Caco-2 (cell line): ENCODE measurements around the gene WRAP73. TPM values are rescaled to one million over a fixed set of nuclear protein-coding genes. Genes with fewer than 3 reads are reported as not detected.
"Not testable (repeated sequence)": the region's sequence is repeated elsewhere in the genome, so short reads cannot be mapped to it uniquely, and the experiment has no call there.

ENCODE experiments used
- BruUV-seq: library from RNA; stranded (reverse); fragments of 400-500 nt; replicated peaks from 2 replicates; lab custom pipeline; 2021; lab: Mats Ljungman, UMichigan
- CTCF ChIA-PET: fragments of 300-600 bp; sonication (Branson Sonifier 250); formaldehyde crosslinking; loops from one replicate; lab custom pipeline; 2022; ENCODE audit warnings: antibody characterized with exemption; lab: Charles Lee
- POLR2A ChIA-PET: fragments of 300-600 bp; sonication (Branson Sonifier 250); formaldehyde crosslinking; loops from one replicate; lab custom pipeline; 2022; ENCODE audit warnings: antibody characterized with exemption; lab: Charles Lee
- DNase-seq, 2 experiments: peaks; one replicate each; pipeline versions ENCODE4 v3.0.0 to v3.0.0-alpha.2; 2020 to 2022
- H3K27me3 ChIP-seq: replicated peaks from 2 replicates; pipeline ENCODE4 v1.6.0; 2011; ENCODE audit warnings: low read length; ENCODE audit not compliant: control insufficient read depth, insufficient read depth
- H3K36me3 ChIP-seq: 2 replicates; pipeline ENCODE4 v1.5.1; 2011; ENCODE audit warnings: low read length; ENCODE audit not compliant: control insufficient read depth, insufficient read depth
- H3K4me1 ChIP-seq: fragments of 250-450 bp; sonication (Bioruptor Pico); 2 replicates; pipeline ENCODE4 v1.5.1; 2020; ENCODE audit warnings: mild to moderate bottlenecking
- H3K4me3 ChIP-seq: 2 replicates; pipeline ENCODE4 v1.5.1; 2011; ENCODE audit warnings: low read depth, mild to moderate bottlenecking, control low read depth, low read length
- H3K9me3 ChIP-seq: fragments of 250-450 bp; sonication (Bioruptor Pico); 2 replicates; pipeline ENCODE4 v1.5.1; 2020; ENCODE audit warnings: mild to moderate bottlenecking, moderate library complexity
- H3K27ac Mint-ChIP-seq: one replicate; pipeline ENCODE4 v1.8.0; 2022; ENCODE audit warnings: mixed read lengths; ENCODE audit not compliant: unreplicated experiment
- H3K27me3 Mint-ChIP-seq: one replicate; pipeline ENCODE4 v1.8.0; 2022; ENCODE audit warnings: mixed read lengths; ENCODE audit not compliant: insufficient read depth, unreplicated experiment
- H3K36me3 Mint-ChIP-seq: one replicate; pipeline ENCODE4 v1.8.0; 2022; ENCODE audit warnings: mild to moderate bottlenecking, mixed read lengths; ENCODE audit not compliant: insufficient read depth, unreplicated experiment
- H3K4me1 Mint-ChIP-seq: one replicate; pipeline ENCODE4 v1.8.0; 2022; ENCODE audit warnings: low read depth, mixed read lengths; ENCODE audit not compliant: unreplicated experiment
- H3K4me3 Mint-ChIP-seq: one replicate; pipeline ENCODE4 v1.8.0; 2022; ENCODE audit warnings: mild to moderate bottlenecking, moderate library complexity, mixed read lengths; ENCODE audit not compliant: unreplicated experiment
- H3K9me3 Mint-ChIP-seq: one replicate; pipeline ENCODE4 v1.8.0; 2022; ENCODE audit warnings: mixed read lengths; ENCODE audit not compliant: unreplicated experiment
- intact Hi-C: fragments of 100-400 bp; cut with micrococcal nuclease; formaldehyde crosslinking; loops from one replicate; pipeline ENCODE4 v1.10.0; 2022; ENCODE audit not compliant: unreplicated experiment
- total RNA-seq: library from RNA; stranded (reverse); gene quantifications from 2 replicates; pipeline ENCODE4 v1.2.3, GENCODE V29; 2022
- TF ChIP-seq, protein P1 (sequence below), 2 experiments: fragments of 200-600 bp in 1 of 2; IDR thresholded peaks; 1 replicate in 1 of 2; 2 replicates in 1 of 2; pipeline versions ENCODE4 v1.5.1 to v1.8.0; 2011 to 2022; ENCODE audit warnings: antibody characterized with exemption in 1 of 2, control low read depth in 1 of 2, inconsistent platforms in 1 of 2, low read depth in 1 of 2, low read length in 1 of 2, mild to moderate bottlenecking in 1 of 2, moderate library complexity in 1 of 2; ENCODE audit not compliant: insufficient read depth in 1 of 2, severe bottlenecking in 1 of 2, unreplicated experiment in 1 of 2

The WRAP73 gene
- total RNA-seq, 1 experiment from 2014 or later = 31.6 TPM

GRCh38 chr1:3623441-3624199, 26.3 kb downstream of the WRAP73 start:
- Histone ChIP-seq H3K36me3 (peaks cover 3% of the 10 kb centered on the region; the same call in 1 of the 2 replicates), H3K27me3 (no peaks in the 10 kb centered on the region), H3K9me3 (no peaks in the 10 kb centered on the region), H3K4me1 (peaks cover 16% of the 10 kb centered on the region), H3K4me3 (peak overlapping the region; percentile 98)
- Mint-ChIP-seq H3K27me3 (no peaks in the 10 kb centered on the region), H3K9me3 (no peaks in the 10 kb centered on the region), H3K4me1 (peaks cover 14% of the 10 kb centered on the region), H3K27ac (no peak overlapping the region), H3K36me3 (peaks cover 28% of the 10 kb centered on the region), H3K4me3 (peak overlapping the region; percentile 85)
- TF ChIP-seq, protein P1, sequence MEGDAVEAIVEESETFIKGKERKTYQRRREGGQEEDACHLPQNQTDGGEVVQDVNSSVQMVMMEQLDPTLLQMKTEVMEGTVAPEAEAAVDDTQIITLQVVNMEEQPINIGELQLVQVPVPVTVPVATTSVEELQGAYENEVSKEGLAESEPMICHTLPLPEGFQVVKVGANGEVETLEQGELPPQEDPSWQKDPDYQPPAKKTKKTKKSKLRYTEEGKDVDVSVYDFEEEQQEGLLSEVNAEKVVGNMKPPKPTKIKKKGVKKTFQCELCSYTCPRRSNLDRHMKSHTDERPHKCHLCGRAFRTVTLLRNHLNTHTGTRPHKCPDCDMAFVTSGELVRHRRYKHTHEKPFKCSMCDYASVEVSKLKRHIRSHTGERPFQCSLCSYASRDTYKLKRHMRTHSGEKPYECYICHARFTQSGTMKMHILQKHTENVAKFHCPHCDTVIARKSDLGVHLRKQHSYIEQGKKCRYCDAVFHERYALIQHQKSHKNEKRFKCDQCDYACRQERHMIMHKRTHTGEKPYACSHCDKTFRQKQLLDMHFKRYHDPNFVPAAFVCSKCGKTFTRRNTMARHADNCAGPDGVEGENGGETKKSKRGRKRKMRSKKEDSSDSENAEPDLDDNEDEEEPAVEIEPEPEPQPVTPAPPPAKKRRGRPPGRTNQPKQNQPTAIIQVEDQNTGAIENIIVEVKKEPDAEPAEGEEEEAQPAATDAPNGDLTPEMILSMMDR (IDR thresholded peaks at IDR 0.05; ENCODE audit: insufficient read depth in 1 of 2, low read depth in 1 of 2, low read length in 1 of 2, severe bottlenecking in 1 of 2, unreplicated experiment in 1 of 2) = no peak
- no TSS peak for BruUV-seq
- POLR2A ChIA-PET = no interaction called here
- intact Hi-C loops = loop anchor here (5.0 kb wide), 1 partner anchor 99 kb away; no protein-coding TSS in a partner anchor
- CTCF ChIA-PET = interaction anchor here (0.9 to 2.1 kb wide), 5 partner anchors 35 to 170 kb away, joined by 3 to 5 read pairs (median 5); no protein-coding TSS in a partner anchor
- no peak for DNase-seq

DNA sequence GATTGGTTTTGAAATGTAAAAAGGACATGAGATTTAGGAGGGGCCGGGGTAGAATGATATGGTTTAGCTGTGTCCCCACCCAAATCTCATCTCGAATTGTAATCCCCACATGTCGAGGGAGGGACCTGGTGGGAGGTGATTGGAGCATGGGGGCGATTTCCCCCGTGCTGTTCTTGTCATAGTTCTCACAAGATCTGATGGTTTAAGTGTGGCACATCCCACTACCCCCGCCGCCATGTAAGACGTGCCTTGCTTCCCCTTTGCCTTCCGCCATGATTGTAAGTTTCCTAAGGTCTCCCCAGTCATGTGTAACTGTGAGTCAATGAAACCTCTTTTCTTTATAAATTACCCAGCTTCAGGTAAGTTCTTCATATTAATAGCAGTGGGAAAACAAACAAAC, 27.8 kb downstream of the WRAP73 start:
- BruUV-seq, DNase-seq, H3K27ac Mint-ChIP-seq, H3K4me3 ChIP-seq, H3K9me3 ChIP-seq, H3K9me3 Mint-ChIP-seq, H3K36me3 ChIP-seq, H3K27me3 ChIP-seq, H3K27me3 Mint-ChIP-seq, POLR2A ChIA-PET: not testable (repeated sequence)
- intact Hi-C loops = loop anchor here (5.0 kb wide), 1 partner anchor 100 kb away; no protein-coding TSS in a partner anchor
- CTCF ChIA-PET = interaction anchor here (1.6 to 2.6 kb wide), 2 partner anchors 57 to 169 kb away, joined by 6 to 24 read pairs; no protein-coding TSS in a partner anchor
- Mint-ChIP-seq H3K4me1 (peaks cover 14% of the 10 kb centered on the region), H3K4me3 (peak overlapping the region; percentile 48), H3K36me3 (peaks cover 18% of the 10 kb centered on the region)
- H3K4me1 ChIP-seq = peaks cover 18% of the 10 kb centered on the region

DNA sequence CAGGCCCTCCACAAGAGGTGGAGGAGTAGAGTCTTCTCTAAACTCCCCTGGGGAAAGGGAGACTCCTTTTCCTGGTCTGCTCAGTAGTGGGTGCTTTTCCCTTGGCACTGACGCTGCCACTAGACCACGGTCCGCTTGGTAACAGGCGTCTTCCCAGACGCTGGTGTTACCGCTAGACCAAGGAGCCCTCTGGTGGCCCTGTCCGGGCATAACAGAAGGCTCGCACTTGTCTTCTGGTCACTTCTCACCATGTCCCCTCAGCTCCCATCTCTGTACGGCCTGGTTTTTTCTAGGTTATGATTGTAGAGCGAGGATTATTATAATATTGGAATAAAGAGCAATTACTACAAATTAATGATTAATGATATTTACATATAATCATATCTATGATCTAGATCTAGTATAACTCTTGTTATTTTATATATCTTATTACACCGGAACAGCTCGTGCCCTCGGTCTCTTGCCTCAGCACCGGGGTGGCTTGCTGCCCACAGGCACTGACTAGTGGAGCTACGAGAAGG, 28.7 kb downstream of the WRAP73 start:
- H3K4me3 Mint-ChIP-seq, H3K4me3 ChIP-seq, H3K27ac Mint-ChIP-seq, H3K9me3 Mint-ChIP-seq, H3K36me3 ChIP-seq, BruUV-seq, H3K27me3 ChIP-seq, H3K27me3 Mint-ChIP-seq, POLR2A ChIA-PET, H3K9me3 ChIP-seq: not testable (repeated sequence)
- DNase-seq = peak in 1 of 2 experiments; percentile 29
- intact Hi-C loops = loop anchor here (5.0 kb wide), 1 partner anchor 101 kb away; no protein-coding TSS in a partner anchor
- peaks cover 15% of the 10 kb centered on the region for H3K36me3 Mint-ChIP-seq
- CTCF ChIA-PET = interaction anchor here (1.3 to 2.6 kb wide), 4 partner anchors 30 to 168 kb away, joined by 4 to 24 read pairs (median 8); no protein-coding TSS in a partner anchor
- H3K4me1 ChIP-seq = peaks cover 18% of the 10 kb centered on the region
- H3K4me1 Mint-ChIP-seq = peaks cover 14% of the 10 kb centered on the region
- TF ChIP-seq, protein P1 (IDR thresholded peaks at IDR 0.05; ENCODE audit: insufficient read depth in 1 of 2, low read depth in 1 of 2, low read length in 1 of 2, severe bottlenecking in 1 of 2, unreplicated experiment in 1 of 2) = peak; percentile 34 to 46
